ENCODE measurements around the gene KCNAB1.

Gene KCNAB1

GRCh38 chr3:156150434-156151066 is 30.2 kb downstream of the KCNAB1 start:
- no peak for TF ChIP-seq REST (IDR thresholded peaks at IDR 0.05; ENCODE audit: insufficient read depth in 1 of 2, low read depth in 2 of 2, low read length in 2 of 2)
- no peak for TF ChIP-seq SIN3A (IDR thresholded peaks at IDR 0.05; ENCODE audit: borderline replicate concordance, insufficient read depth, low read length)
- TF ChIP-seq TAF1 (IDR thresholded peaks at IDR 0.05; ENCODE audit: borderline replicate concordance, insufficient read depth, low read length), result no peak

DNA sequence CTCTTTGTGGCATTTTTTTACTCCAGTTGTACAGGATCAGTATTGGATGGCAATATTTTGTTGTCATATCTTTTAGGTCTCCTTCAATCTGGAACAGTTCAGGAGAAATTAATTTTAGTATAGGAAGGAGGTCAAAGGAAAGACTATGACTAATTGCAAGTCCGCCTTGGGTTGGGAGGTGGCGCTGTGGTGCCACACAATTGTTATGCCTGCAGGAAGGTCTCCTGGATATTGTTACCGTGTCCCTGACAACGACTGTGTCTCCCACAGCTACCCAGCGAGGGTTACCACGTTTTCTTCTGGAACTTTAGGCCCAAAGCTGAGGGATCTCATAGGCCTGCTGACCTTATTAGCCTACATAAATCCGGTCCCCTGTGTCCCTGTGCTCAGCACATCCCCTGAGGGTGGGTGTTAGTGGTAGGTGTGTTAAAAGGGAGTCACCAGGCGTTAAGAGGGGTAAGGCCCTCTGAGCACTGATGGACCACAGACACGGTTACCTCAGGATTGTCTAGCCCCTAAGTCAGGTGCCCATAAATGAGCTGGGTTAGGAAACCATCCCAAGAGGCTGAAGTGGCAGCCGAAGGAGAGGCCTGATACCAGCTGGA is 31.5 kb downstream of the KCNAB1 start:
- TF ChIP-seq TAF1 (IDR thresholded peaks at IDR 0.05; ENCODE audit: borderline replicate concordance, insufficient read depth, low read length) (no peak), SIN3A (IDR thresholded peaks at IDR 0.05; ENCODE audit: borderline replicate concordance, insufficient read depth, low read length) (no peak), POLR2AphosphoS5 (IDR thresholded peaks at IDR 0.05; ENCODE audit: low read depth, low read length) (no peak), FOXP2 (optimal IDR thresholded peaks at IDR 0.05; ENCODE audit: borderline replicate concordance, extremely low read depth, extremely low read length, insufficient read depth) (no peak), REST (IDR thresholded peaks at IDR 0.05; ENCODE audit: insufficient read depth in 1 of 2, low read depth in 2 of 2, low read length in 2 of 2) (no peak)

DNA sequence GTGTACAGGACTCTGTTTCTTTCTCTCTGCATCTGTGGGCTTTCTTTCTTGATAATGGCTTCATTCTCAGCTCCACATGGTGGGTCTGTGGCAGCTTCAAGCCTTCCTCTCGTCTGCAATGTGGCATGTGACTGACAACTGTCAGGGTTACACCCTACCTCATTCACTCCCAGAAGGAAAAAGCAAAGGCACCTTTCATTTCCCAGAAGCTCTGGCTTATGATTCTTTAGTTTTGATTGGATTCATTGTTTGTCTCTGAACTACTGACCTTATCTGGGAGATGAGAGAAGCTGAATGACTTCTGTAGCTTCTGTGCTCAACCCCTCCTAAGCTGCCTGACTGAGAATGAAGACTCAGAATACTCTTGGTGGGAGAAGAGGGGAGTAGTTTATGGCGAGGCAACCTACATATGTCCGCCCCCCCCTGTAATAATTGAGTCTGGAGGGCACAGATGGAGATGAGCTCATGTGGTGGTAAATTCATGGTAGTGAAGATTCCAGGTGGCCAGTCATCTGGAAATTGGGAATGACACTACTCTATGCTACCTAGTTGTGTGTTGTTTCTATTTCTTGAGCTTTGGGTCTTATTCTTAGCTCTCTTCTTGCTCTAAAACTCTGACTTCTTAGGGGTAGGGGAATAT is 38.4 kb downstream of the KCNAB1 start:
- TF ChIP-seq SIN3A (IDR thresholded peaks at IDR 0.05; ENCODE audit: borderline replicate concordance, insufficient read depth, low read length) (no peak), TAF1 (IDR thresholded peaks at IDR 0.05; ENCODE audit: borderline replicate concordance, insufficient read depth, low read length) (no peak)

- no peak for TF ChIP-seq TAF1 (IDR thresholded peaks at IDR 0.05; ENCODE audit: borderline replicate concordance, insufficient read depth, low read length)
- TF ChIP-seq REST (IDR thresholded peaks at IDR 0.05; ENCODE audit: insufficient read depth in 1 of 2, low read depth in 2 of 2, low read length in 2 of 2), result no peak
- no peak for TF ChIP-seq SIN3A (IDR thresholded peaks at IDR 0.05; ENCODE audit: borderline replicate concordance, insufficient read depth, low read length)
- no peak for TF ChIP-seq POLR2AphosphoS5 (IDR thresholded peaks at IDR 0.05; ENCODE audit: low read depth, low read length)
- no peak for TF ChIP-seq FOXP2 (optimal IDR thresholded peaks at IDR 0.05; ENCODE audit: borderline replicate concordance, extremely low read depth, extremely low read length, insufficient read depth)
Observed at GRCh38 chr3:156160647-156161046, 40.3 kb downstream of the KCNAB1 start.

DNA sequence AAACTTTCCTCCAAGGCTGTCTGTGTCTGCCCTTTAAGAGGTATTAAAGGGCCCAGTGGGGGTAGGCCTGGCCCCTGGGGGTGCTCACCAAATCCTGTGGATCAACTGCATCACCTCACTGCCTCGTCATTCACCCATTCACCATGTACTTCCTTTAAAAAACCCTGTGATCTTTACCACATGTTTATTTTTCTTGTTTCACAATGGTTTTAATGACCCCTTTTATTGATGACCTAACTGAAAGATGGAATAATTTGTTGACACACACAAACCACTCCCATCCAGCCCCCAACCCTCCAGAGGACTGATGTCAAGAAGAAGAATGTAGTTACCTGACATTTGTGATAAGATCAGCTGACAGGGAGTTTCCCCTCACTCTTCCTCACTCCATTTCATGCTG is 40.8 kb downstream of the KCNAB1 start:
- TF ChIP-seq TAF1 (IDR thresholded peaks at IDR 0.05; ENCODE audit: borderline replicate concordance, insufficient read depth, low read length) (no peak), SIN3A (IDR thresholded peaks at IDR 0.05; ENCODE audit: borderline replicate concordance, insufficient read depth, low read length) (no peak), POLR2AphosphoS5 (IDR thresholded peaks at IDR 0.05; ENCODE audit: low read depth, low read length) (no peak), REST (IDR thresholded peaks at IDR 0.05; ENCODE audit: insufficient read depth in 1 of 2, low read depth in 2 of 2, low read length in 2 of 2) (no peak), FOXP2 (optimal IDR thresholded peaks at IDR 0.05; ENCODE audit: borderline replicate concordance, extremely low read depth, extremely low read length, insufficient read depth) (no peak)

All from PFSK-1 (cell line).